Loucy (cell line): Measurements from ENCODE around the gene IQSEC1.

Experiments
- CTCF ChIP-seq: fragments of 200-600 bp; sonication (generic); conservative IDR thresholded peaks from 2 replicates; pipeline ENCODE4 v1.5.1; 2014; ENCODE audit warnings: mild to moderate bottlenecking, antibody characterized with exemption, low read length
- EZH2phosphoT487 ChIP-seq: fragments of 200-600 bp; IDR thresholded peaks from 2 replicates; pipeline ENCODE4 v1.6.1; 2018; ENCODE audit warnings: antibody characterized with exemption, mild to moderate bottlenecking, moderate library complexity, borderline replicate concordance

- TF ChIP-seq CTCF (no peak), EZH2phosphoT487 (no peak)
Measured at GRCh38 chr3:13109516-13109915, 36.3 kb upstream of the IQSEC1 start.
